ENCODE data around the gene CLDN3.

Gene CLDN3

DNA sequence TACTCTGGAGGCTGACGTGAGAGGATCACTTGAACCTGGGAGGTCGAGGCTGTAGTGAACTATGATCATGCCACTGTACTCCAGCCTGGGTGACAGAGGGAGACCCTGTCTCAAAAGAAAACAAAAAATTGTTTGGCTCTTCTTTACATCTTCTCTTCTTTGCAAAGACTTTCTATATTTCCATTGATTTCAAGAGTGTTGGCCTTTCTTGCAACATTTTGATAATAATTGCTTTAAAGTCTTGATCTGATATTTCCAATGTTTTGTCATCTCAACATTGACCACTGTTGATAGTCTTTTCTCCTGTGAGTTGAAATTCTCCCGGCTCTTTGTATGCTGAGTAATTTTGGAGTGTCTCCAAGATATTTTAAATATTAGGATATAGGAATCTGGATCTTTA lies 42.9 kb upstream of the CLDN3 start:
- H3K27me3 ChIP-seq (ENCODE audit: insufficient read depth, low read length, poor library complexity) = no peaks in the 10 kb centered on the region
- TF ChIP-seq, protein P1, sequence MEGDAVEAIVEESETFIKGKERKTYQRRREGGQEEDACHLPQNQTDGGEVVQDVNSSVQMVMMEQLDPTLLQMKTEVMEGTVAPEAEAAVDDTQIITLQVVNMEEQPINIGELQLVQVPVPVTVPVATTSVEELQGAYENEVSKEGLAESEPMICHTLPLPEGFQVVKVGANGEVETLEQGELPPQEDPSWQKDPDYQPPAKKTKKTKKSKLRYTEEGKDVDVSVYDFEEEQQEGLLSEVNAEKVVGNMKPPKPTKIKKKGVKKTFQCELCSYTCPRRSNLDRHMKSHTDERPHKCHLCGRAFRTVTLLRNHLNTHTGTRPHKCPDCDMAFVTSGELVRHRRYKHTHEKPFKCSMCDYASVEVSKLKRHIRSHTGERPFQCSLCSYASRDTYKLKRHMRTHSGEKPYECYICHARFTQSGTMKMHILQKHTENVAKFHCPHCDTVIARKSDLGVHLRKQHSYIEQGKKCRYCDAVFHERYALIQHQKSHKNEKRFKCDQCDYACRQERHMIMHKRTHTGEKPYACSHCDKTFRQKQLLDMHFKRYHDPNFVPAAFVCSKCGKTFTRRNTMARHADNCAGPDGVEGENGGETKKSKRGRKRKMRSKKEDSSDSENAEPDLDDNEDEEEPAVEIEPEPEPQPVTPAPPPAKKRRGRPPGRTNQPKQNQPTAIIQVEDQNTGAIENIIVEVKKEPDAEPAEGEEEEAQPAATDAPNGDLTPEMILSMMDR (IDR thresholded peaks at IDR 0.05; ENCODE audit: borderline replicate concordance, extremely low read depth, low read length, poor library complexity, severe bottlenecking) = no peak
- no peak for TF ChIP-seq EZH2 (IDR thresholded peaks at IDR 0.05; ENCODE audit: borderline replicate concordance, low read depth, low read length, severe bottlenecking)
- H3K9ac ChIP-seq (ENCODE audit: low read depth, low read length) = no peak overlapping the region
- H3K4me2 ChIP-seq (ENCODE audit: insufficient read depth, low read length) = no peak overlapping the region
- no peaks in the 10 kb centered on the region for H3K36me3 ChIP-seq (ENCODE audit: insufficient read depth, low read length)
- H3K9me3 ChIP-seq (ENCODE audit: insufficient read depth, low read length, severe bottlenecking) = peaks cover 3% of the 10 kb centered on the region
- no peaks in the 10 kb centered on the region for H3K4me1 ChIP-seq (ENCODE audit: insufficient read depth, low read length)
- no peak overlapping the region for H3K4me3 ChIP-seq (ENCODE audit: low read depth in 1 of 2, low read length in 2 of 2)
- H3K27ac ChIP-seq (ENCODE audit: low read length) = no peak overlapping the region
- no peak overlapping the region for H2AFZ ChIP-seq (ENCODE audit: low read depth, low read length)
- H3K79me2 ChIP-seq (ENCODE audit: insufficient read depth, low read length) = no peaks in the 10 kb centered on the region
- no peak for ATAC-seq (ENCODE audit: insufficient read depth, low read depth)
- no peaks in the 10 kb centered on the region for H4K20me1 ChIP-seq (ENCODE audit: insufficient read depth, low read length)
- DNase-seq = no peak

DNA sequence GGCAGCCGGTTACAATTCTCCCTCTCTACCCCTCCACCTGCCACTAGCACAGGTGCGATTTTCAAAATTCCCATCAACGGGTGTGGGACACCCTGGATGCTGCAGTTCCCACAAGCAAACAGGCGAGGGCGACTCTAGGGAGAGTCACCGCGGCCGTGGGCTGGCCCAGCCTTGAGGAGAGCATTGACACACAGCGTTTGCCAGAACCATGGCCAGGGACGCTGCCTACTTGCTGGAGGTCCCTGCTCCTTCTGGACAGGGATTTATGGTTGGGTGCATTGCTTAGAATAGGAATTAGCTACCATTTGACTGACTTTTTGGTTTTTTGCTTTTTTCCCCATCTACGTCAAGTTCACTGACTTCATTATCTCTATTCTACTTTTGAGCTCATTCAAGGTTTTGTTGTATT lies 41.7 kb upstream of the CLDN3 start:
- peak; percentile 41 for DNase-seq
- TF ChIP-seq, protein P1 (IDR thresholded peaks at IDR 0.05; ENCODE audit: borderline replicate concordance, extremely low read depth, low read length, poor library complexity, severe bottlenecking) = peak; percentile 74
- TF ChIP-seq EZH2 (IDR thresholded peaks at IDR 0.05; ENCODE audit: borderline replicate concordance, low read depth, low read length, severe bottlenecking) = no peak

DNA sequence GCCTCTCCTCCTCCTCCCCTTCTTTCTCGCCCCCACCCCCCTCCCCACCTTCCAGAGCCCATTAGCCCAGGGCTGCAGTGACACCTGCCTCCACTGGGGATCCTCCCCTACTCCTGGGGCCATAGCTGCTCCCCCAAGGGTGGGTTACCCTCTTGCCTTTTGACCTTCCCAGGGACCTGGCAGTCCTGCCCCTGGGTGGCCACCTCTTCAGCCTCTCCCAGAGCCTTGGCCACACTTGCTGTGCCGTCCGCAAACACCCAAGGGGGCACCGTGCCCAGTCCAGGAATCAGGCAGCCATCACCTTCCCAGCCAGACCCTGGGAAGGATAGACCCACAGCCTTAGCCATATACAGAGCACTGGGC lies 40.9 kb upstream of the CLDN3 start:
- Histone ChIP-seq H3K27ac (ENCODE audit: low read length) (no peak overlapping the region), H3K27me3 (ENCODE audit: insufficient read depth, low read length, poor library complexity) (no peaks in the 10 kb centered on the region), H3K4me1 (ENCODE audit: insufficient read depth, low read length) (no peaks in the 10 kb centered on the region), H3K4me3 (ENCODE audit: low read depth in 1 of 2, low read length in 2 of 2) (no peak overlapping the region), H3K36me3 (ENCODE audit: insufficient read depth, low read length) (no peaks in the 10 kb centered on the region), H3K79me2 (ENCODE audit: insufficient read depth, low read length) (no peaks in the 10 kb centered on the region), H3K9ac (ENCODE audit: low read depth, low read length) (no peak overlapping the region), H2AFZ (ENCODE audit: low read depth, low read length) (no peak overlapping the region), H3K4me2 (ENCODE audit: insufficient read depth, low read length) (no peak overlapping the region), H3K9me3 (ENCODE audit: insufficient read depth, low read length, severe bottlenecking) (peaks cover 3% of the 10 kb centered on the region), H4K20me1 (ENCODE audit: insufficient read depth, low read length) (no peaks in the 10 kb centered on the region)
- TF ChIP-seq, protein P1 (IDR thresholded peaks at IDR 0.05; ENCODE audit: borderline replicate concordance, extremely low read depth, low read length, poor library complexity, severe bottlenecking) = no peak
- no peak for TF ChIP-seq EZH2 (IDR thresholded peaks at IDR 0.05; ENCODE audit: borderline replicate concordance, low read depth, low read length, severe bottlenecking)
- DNase-seq (no peak), ATAC-seq (ENCODE audit: insufficient read depth, low read depth) (no peak)

More for the DNA sequence above, 41.7 kb upstream of the CLDN3 start:
- Histone ChIP-seq H3K4me2 (ENCODE audit: insufficient read depth, low read length) (no peak overlapping the region), H3K36me3 (ENCODE audit: insufficient read depth, low read length) (no peaks in the 10 kb centered on the region), H3K27ac (ENCODE audit: low read length) (no peak overlapping the region), H2AFZ (ENCODE audit: low read depth, low read length) (no peak overlapping the region), H3K27me3 (ENCODE audit: insufficient read depth, low read length, poor library complexity) (no peaks in the 10 kb centered on the region), H3K9ac (ENCODE audit: low read depth, low read length) (no peak overlapping the region), H3K79me2 (ENCODE audit: insufficient read depth, low read length) (no peaks in the 10 kb centered on the region), H3K4me1 (ENCODE audit: insufficient read depth, low read length) (no peaks in the 10 kb centered on the region), H3K4me3 (ENCODE audit: low read depth in 1 of 2, low read length in 2 of 2) (no peak overlapping the region), H3K9me3 (ENCODE audit: insufficient read depth, low read length, severe bottlenecking) (peaks cover 3% of the 10 kb centered on the region), H4K20me1 (ENCODE audit: insufficient read depth, low read length) (no peaks in the 10 kb centered on the region)
- ATAC-seq (ENCODE audit: insufficient read depth, low read depth) = peak; percentile 74

DNA sequence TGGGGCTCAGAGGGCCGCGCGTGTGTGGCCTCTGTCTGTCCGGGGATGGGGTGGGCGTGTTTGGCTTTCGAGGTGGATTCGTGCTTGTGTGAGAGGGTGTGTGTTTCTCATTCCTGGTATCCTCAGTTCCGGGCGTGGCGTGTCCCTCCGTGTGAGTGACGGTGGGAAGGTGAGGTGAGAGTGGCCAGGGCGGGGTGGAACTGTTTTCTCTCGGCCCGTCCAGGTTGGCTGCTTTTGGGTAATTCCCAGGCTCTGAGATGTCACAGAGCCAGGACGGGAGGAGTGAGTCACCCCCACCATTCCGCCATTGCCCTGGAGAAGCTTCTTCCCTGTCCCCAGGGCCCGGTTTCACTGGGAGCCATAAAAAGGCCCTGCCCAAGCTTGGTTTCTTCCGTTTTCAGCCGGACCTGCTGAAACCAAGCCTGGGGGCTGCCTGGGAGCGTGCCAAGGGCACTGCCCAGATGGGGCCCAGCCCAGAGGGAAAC lies 39.4 kb upstream of the CLDN3 start:
- no peak overlapping the region for H3K9ac ChIP-seq (ENCODE audit: low read depth, low read length)
- H3K4me2 ChIP-seq (ENCODE audit: insufficient read depth, low read length) = no peak overlapping the region
- no peaks in the 10 kb centered on the region for H3K79me2 ChIP-seq (ENCODE audit: insufficient read depth, low read length)
- peaks cover 3% of the 10 kb centered on the region for H3K9me3 ChIP-seq (ENCODE audit: insufficient read depth, low read length, severe bottlenecking)
- H3K36me3 ChIP-seq (ENCODE audit: insufficient read depth, low read length) = no peaks in the 10 kb centered on the region
- H3K27me3 ChIP-seq (ENCODE audit: insufficient read depth, low read length, poor library complexity) = no peaks in the 10 kb centered on the region
- no peak overlapping the region for H2AFZ ChIP-seq (ENCODE audit: low read depth, low read length)
- TF ChIP-seq EZH2 (IDR thresholded peaks at IDR 0.05; ENCODE audit: borderline replicate concordance, low read depth, low read length, severe bottlenecking) = no peak
- TF ChIP-seq, protein P1 (IDR thresholded peaks at IDR 0.05; ENCODE audit: borderline replicate concordance, extremely low read depth, low read length, poor library complexity, severe bottlenecking) = no peak
- H3K4me1 ChIP-seq (ENCODE audit: insufficient read depth, low read length) = no peaks in the 10 kb centered on the region
- H4K20me1 ChIP-seq (ENCODE audit: insufficient read depth, low read length) = no peaks in the 10 kb centered on the region
- ATAC-seq (ENCODE audit: insufficient read depth, low read depth) (no peak), DNase-seq (no peak)
- no peak overlapping the region for H3K27ac ChIP-seq (ENCODE audit: low read length)
- H3K4me3 ChIP-seq (ENCODE audit: low read depth in 1 of 2, low read length in 2 of 2) = no peak overlapping the region

All from DND-41 (cell line).